Endothelial cell of umbilical vein (primary cell): ENCODE results near the gene SPATA19. TPM values are rescaled to one million over a fixed set of nuclear protein-coding genes. Genes with fewer than 3 reads are reported as not detected.

Experiments
- BruUV-seq: library from RNA; stranded (reverse); fragments of 400-500 nt; replicated peaks from 2 replicates; lab custom pipeline; 2021; lab: Mats Ljungman, UMichigan
- CTCF ChIA-PET: fragments of 300-600, 350-600 bp; sonication (Branson Sonifier 250); formaldehyde crosslinking; loops from one replicate; lab custom pipeline; 2021; ENCODE audit warnings: antibody characterized with exemption, inconsistent platforms; lab: Charles Lee
- POLR2A ChIA-PET: fragments of 300-600, 350-600 bp; sonication (Branson Sonifier 250); formaldehyde crosslinking; loops from one replicate; lab custom pipeline; 2021; ENCODE audit warnings: antibody characterized with exemption, inconsistent platforms; lab: Charles Lee
- DNase-seq: peaks from one replicate; pipeline ENCODE4 v3.0.0-alpha.2; 2011; ENCODE audit warnings: low read depth, low spot score
- FAIRE-seq: peaks from 2 replicates; lab custom pipeline; 2011; peaks lifted over from hg19 to GRCh38; lab: Jason Lieb, UNC
- H2AFZ ChIP-seq: 2 replicates; pipeline ENCODE4 v1.6.0; 2012; ENCODE audit warnings: low read depth, low read length, control low read depth, inconsistent platforms
- H3K27ac ChIP-seq: 2 replicates; pipeline ENCODE4 v1.5.1; 2011; ENCODE audit warnings: low read depth, mild to moderate bottlenecking, control low read depth, low read length, moderate library complexity; ENCODE audit not compliant: insufficient read depth
- H3K27me3 ChIP-seq, 2 experiments: 2 replicates each; pipeline versions ENCODE4 v1.6.0 to v1.6.1; 2011; ENCODE audit warnings: low read length in 2 of 2, mixed read lengths in 1 of 2; ENCODE audit not compliant: control insufficient read depth in 2 of 2, insufficient read depth in 2 of 2
- H3K36me3 ChIP-seq, 2 experiments: 2 replicates in 1 of 2; 3 replicates in 1 of 2; pipeline ENCODE4 v1.5.1; 2011; ENCODE audit warnings: low read length in 2 of 2, mild to moderate bottlenecking in 1 of 2, moderate library complexity in 1 of 2; ENCODE audit not compliant: control insufficient read depth in 2 of 2, insufficient read depth in 2 of 2; ENCODE audit errors: extremely low read depth in 1 of 2
- H3K4me1 ChIP-seq: 3 replicates; pipeline ENCODE4 v1.5.1; 2011; ENCODE audit warnings: mild to moderate bottlenecking, low read length; ENCODE audit not compliant: control insufficient read depth, insufficient read depth; ENCODE audit errors: extremely low read depth
- H3K4me2 ChIP-seq: 2 replicates; pipeline ENCODE4 v1.6.1; 2011; ENCODE audit warnings: low read length, control low read depth, mixed read lengths; ENCODE audit not compliant: insufficient read depth
- H3K4me3 ChIP-seq, 3 experiments: fragments of 200-600 bp in 1 of 3; sonication (generic), shearing (Covaris generic) in 1 of 3; replicated peaks in 1 of 3; 2 replicates each; pipeline ENCODE4 v1.5.1; 2011 to 2016; ENCODE audit warnings: control low read depth in 3 of 3, low read length in 3 of 3, mild to moderate bottlenecking in 2 of 3, inconsistent platforms in 1 of 3, low read depth in 1 of 3, moderate library complexity in 1 of 3; ENCODE audit not compliant: insufficient read depth in 1 of 3
- H3K79me2 ChIP-seq: 2 replicates; pipeline ENCODE4 v1.6.0; 2012; ENCODE audit warnings: low read length, inconsistent platforms; ENCODE audit not compliant: control insufficient read depth, insufficient read depth
- H3K9ac ChIP-seq: replicated peaks from 2 replicates; pipeline ENCODE3; 2011; ENCODE audit warnings: low read length, control low read depth; ENCODE audit not compliant: insufficient read depth; ENCODE audit errors: extremely low read depth
- H3K9me1 ChIP-seq: replicated peaks from 3 replicates; pipeline ENCODE4 v1.6.0; 2011; ENCODE audit warnings: mild to moderate bottlenecking, low read length; ENCODE audit not compliant: control insufficient read depth, insufficient read depth; ENCODE audit errors: extremely low read depth
- H3K9me3 ChIP-seq: replicated peaks from 2 replicates; pipeline ENCODE4 v1.5.1; 2012; ENCODE audit warnings: low read length, inconsistent platforms; ENCODE audit not compliant: control insufficient read depth, insufficient read depth
- H4K20me1 ChIP-seq: replicated peaks from 2 replicates; pipeline ENCODE3; 2011; ENCODE audit warnings: mild to moderate bottlenecking, low read length; ENCODE audit not compliant: control insufficient read depth, insufficient read depth; ENCODE audit errors: extremely low read depth
- EZH2 ChIP-seq: IDR thresholded peaks from 2 replicates; pipeline ENCODE4 v1.6.1; 2012; ENCODE audit warnings: borderline replicate concordance, low read depth, mild to moderate bottlenecking, moderate library complexity, low read length, inconsistent platforms; ENCODE audit not compliant: severe bottlenecking
- FOS ChIP-seq: IDR thresholded peaks from 2 replicates; pipeline ENCODE4 v1.6.1; 2011; ENCODE audit warnings: mild to moderate bottlenecking, low read length, moderate library complexity, borderline replicate concordance; ENCODE audit not compliant: insufficient read depth
- GATA2 ChIP-seq: IDR thresholded peaks from 2 replicates; pipeline ENCODE4 v1.7.0; 2011; ENCODE audit warnings: low read depth, mild to moderate bottlenecking, moderate library complexity, mixed read lengths, low read length; ENCODE audit not compliant: insufficient read length, insufficient read depth
- JUN ChIP-seq: IDR thresholded peaks from 2 replicates; pipeline ENCODE4 v1.6.1; 2011; ENCODE audit warnings: borderline replicate concordance, low read depth; ENCODE audit not compliant: insufficient read length, insufficient read depth
- MYC ChIP-seq: IDR thresholded peaks from one replicate; pipeline ENCODE4 v1.6.1; 2011; ENCODE audit warnings: mild to moderate bottlenecking, low read depth, low read length
- POLR2A ChIP-seq: IDR thresholded peaks from 2 replicates; pipeline ENCODE4 v1.6.1; 2012; ENCODE audit warnings: low read depth, mild to moderate bottlenecking, control low read depth, low read length
- POLR2AphosphoS5 ChIP-seq: IDR thresholded peaks from 2 replicates; pipeline ENCODE4 v1.6.1; 2012; ENCODE audit warnings: low read depth, mild to moderate bottlenecking, control low read depth, low read length, moderate library complexity; ENCODE audit not compliant: insufficient read depth
- dilution Hi-C: fragments of 300-500 bp; cut with MboI; formaldehyde crosslinking; loops from one replicate; pipeline ENCODE4 v1.15.0; 2019; ENCODE audit warnings: low sequenced_read_pairs; ENCODE audit not compliant: extremely low pct_ligation_motif_present
- intact Hi-C: fragments of 100-400 bp; cut with micrococcal nuclease; formaldehyde crosslinking; loops from one replicate; pipeline ENCODE4 v1.10.0; 2022
- polyA plus RNA-seq, 4 experiments: library from polyadenylated mRNA; depleted of rRNA in 3 of 4; stranded (reverse) in 3 of 4; unstranded in 1 of 4; fragments of >200 nt; gene quantifications; 2 replicates each; pipeline versions ENCODE4 v1.2.1 to v1.2.3, GENCODE V29; 2011 to 2012; ENCODE audit warnings: missing spikeins in 1 of 4
- total RNA-seq: library from RNA; stranded (reverse); gene quantifications from 2 replicates; pipeline ENCODE4 v1.2.3, GENCODE V29; 2021
- TF ChIP-seq, protein P1 (sequence below), 2 donors: IDR thresholded peaks; 1 replicate in 1 of 2; 2 replicates in 1 of 2; pipeline ENCODE4 v1.5.1; 2011; ENCODE audit warnings: low read length in 2 of 2, mild to moderate bottlenecking in 2 of 2, moderate library complexity in 2 of 2, control low read depth in 1 of 2, inconsistent platforms in 1 of 2, low read depth in 1 of 2; ENCODE audit not compliant: insufficient read depth in 1 of 2; ENCODE audit errors: extremely low read depth in 1 of 2
- TF ChIP-seq, protein P2 (sequence below): IDR thresholded peaks from 2 replicates; pipeline ENCODE4 v1.6.1; 2011; ENCODE audit not compliant: insufficient read depth, insufficient read length

The SPATA19 gene
- total and polyA plus RNA-seq, 2 donors (not counting 3 experiments of a cell fraction or from before 2014, with no cell fraction given): not detected

- dilution Hi-C loops: no loop called here
- TF ChIP-seq FOS (no peak), MYC (no peak), JUN (no peak), POLR2A (no peak), GATA2 (no peak), EZH2 (no peak), POLR2AphosphoS5 (no peak)
- TF ChIP-seq, protein P1, sequence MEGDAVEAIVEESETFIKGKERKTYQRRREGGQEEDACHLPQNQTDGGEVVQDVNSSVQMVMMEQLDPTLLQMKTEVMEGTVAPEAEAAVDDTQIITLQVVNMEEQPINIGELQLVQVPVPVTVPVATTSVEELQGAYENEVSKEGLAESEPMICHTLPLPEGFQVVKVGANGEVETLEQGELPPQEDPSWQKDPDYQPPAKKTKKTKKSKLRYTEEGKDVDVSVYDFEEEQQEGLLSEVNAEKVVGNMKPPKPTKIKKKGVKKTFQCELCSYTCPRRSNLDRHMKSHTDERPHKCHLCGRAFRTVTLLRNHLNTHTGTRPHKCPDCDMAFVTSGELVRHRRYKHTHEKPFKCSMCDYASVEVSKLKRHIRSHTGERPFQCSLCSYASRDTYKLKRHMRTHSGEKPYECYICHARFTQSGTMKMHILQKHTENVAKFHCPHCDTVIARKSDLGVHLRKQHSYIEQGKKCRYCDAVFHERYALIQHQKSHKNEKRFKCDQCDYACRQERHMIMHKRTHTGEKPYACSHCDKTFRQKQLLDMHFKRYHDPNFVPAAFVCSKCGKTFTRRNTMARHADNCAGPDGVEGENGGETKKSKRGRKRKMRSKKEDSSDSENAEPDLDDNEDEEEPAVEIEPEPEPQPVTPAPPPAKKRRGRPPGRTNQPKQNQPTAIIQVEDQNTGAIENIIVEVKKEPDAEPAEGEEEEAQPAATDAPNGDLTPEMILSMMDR (IDR thresholded peaks at IDR 0.05; ENCODE audit: extremely low read depth in 1 of 2, insufficient read depth in 1 of 2, low read depth in 1 of 2, low read length in 2 of 2): no peak
- TF ChIP-seq, protein P2, sequence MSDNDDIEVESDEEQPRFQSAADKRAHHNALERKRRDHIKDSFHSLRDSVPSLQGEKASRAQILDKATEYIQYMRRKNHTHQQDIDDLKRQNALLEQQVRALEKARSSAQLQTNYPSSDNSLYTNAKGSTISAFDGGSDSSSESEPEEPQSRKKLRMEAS: no peak
- no peak for DNase-seq
- no peaks in the 10 kb centered on the region for H3K27me3 ChIP-seq
- H3K4me2 ChIP-seq: no peak overlapping the region
- H4K20me1 ChIP-seq: no peaks in the 10 kb centered on the region
- intact Hi-C loops: no loop called here
- no peak overlapping the region for H3K9ac ChIP-seq
- H3K9me1 ChIP-seq: no peaks in the 10 kb centered on the region
- no peak for FAIRE-seq
- no peak overlapping the region for H2AFZ ChIP-seq
- no peak overlapping the region for H3K27ac ChIP-seq
- CTCF ChIA-PET: no interaction called here
- no peaks in the 10 kb centered on the region for H3K4me1 ChIP-seq
- H3K36me3 ChIP-seq: no peaks in the 10 kb centered on the region
- no peaks in the 10 kb centered on the region for H3K9me3 ChIP-seq
- POLR2A ChIA-PET: no interaction called here
- no peak overlapping the region for H3K4me3 ChIP-seq
- no TSS peak for BruUV-seq
- no peaks in the 10 kb centered on the region for H3K79me2 ChIP-seq
Observed at GRCh38 chr11:133872160-133872559, 26.8 kb upstream of the SPATA19 start.
